ENCODE measurements around the gene DOCK1. TPM values are rescaled to one million over a fixed set of nuclear protein-coding genes. Genes with fewer than 3 reads are reported as not detected.
"Not testable (repeated sequence)": the region's sequence is repeated elsewhere in the genome, so short reads cannot be mapped to it uniquely, and the experiment has no call there.

The DOCK1 gene
- total RNA-seq, 1 experiment from 2014 or later: 40.0 TPM

- intact Hi-C loops (cut with micrococcal nuclease): no loop called here
- BruUV-seq (replicated peaks): no TSS peak
- no peak for TF ChIP-seq CTCF (IDR thresholded peaks at IDR 0.05; ENCODE audit: unreplicated experiment)
- no peak overlapping the region for H3K4me3 Mint-ChIP-seq (ENCODE audit: unreplicated experiment)
- H3K27me3 Mint-ChIP-seq (ENCODE audit: insufficient read depth, unreplicated experiment): no peaks in the 10 kb centered on the region
- H3K27ac Mint-ChIP-seq (ENCODE audit: low read depth, unreplicated experiment): no peak overlapping the region
- no peaks in the 10 kb centered on the region for H3K9me3 Mint-ChIP-seq (ENCODE audit: unreplicated experiment)
- no peaks in the 10 kb centered on the region for H3K4me1 Mint-ChIP-seq (ENCODE audit: insufficient read depth, unreplicated experiment)
- ChIA-PET POLR2A (no interaction called here), CTCF (interaction anchor here (1.3 kb wide), 1 partner anchor 20 kb away, joined by 3 read pairs; no protein-coding TSS in a partner anchor)
- H3K36me3 Mint-ChIP-seq (ENCODE audit: insufficient read depth, unreplicated experiment): no peaks in the 10 kb centered on the region
- no peak for DNase-seq (ENCODE audit: unreplicated experiment)
Measured at GRCh38 chr10:126889421-126889820, 15.8 kb upstream of the DOCK1 start.

GRCh38 chr10:126890797-126891196, 14.4 kb upstream of the DOCK1 start:
- not testable (repeated sequence) for DNase-seq (ENCODE audit: unreplicated experiment); H3K27me3 Mint-ChIP-seq (ENCODE audit: insufficient read depth, unreplicated experiment); H3K36me3 Mint-ChIP-seq (ENCODE audit: insufficient read depth, unreplicated experiment)

GRCh38 chr10:126892226-126893175, 12.7 kb upstream of the DOCK1 start:
- no peak for TF ChIP-seq CTCF (IDR thresholded peaks at IDR 0.05; ENCODE audit: unreplicated experiment)
- Mint-ChIP-seq H3K4me1 (ENCODE audit: insufficient read depth, unreplicated experiment) (no peaks in the 10 kb centered on the region), H3K27ac (ENCODE audit: low read depth, unreplicated experiment) (no peak overlapping the region), H3K27me3 (ENCODE audit: insufficient read depth, unreplicated experiment) (no peaks in the 10 kb centered on the region), H3K4me3 (ENCODE audit: unreplicated experiment) (no peak overlapping the region), H3K36me3 (ENCODE audit: insufficient read depth, unreplicated experiment) (no peaks in the 10 kb centered on the region), H3K9me3 (ENCODE audit: unreplicated experiment) (no peaks in the 10 kb centered on the region)
- ChIA-PET POLR2A (no interaction called here), CTCF (interaction anchor here (0.6 to 0.7 kb wide), 2 partner anchors 20 to 38 kb away, joined by 3 read pairs; no protein-coding TSS in a partner anchor)
- intact Hi-C loops (cut with micrococcal nuclease): no loop called here
- DNase-seq (ENCODE audit: unreplicated experiment): no peak
- BruUV-seq (replicated peaks): no TSS peak

More at GRCh38 chr10:126890797-126891196, 14.4 kb upstream of the DOCK1 start:
- BruUV-seq (replicated peaks); H3K9me3 Mint-ChIP-seq (ENCODE audit: unreplicated experiment); intact Hi-C loops (cut with micrococcal nuclease); H3K4me1 Mint-ChIP-seq (ENCODE audit: insufficient read depth, unreplicated experiment); CTCF ChIA-PET; H3K27ac Mint-ChIP-seq (ENCODE audit: low read depth, unreplicated experiment); POLR2A ChIA-PET; H3K4me3 Mint-ChIP-seq (ENCODE audit: unreplicated experiment): not testable (repeated sequence)

GRCh38 chr10:126893206-126893605, 12.0 kb upstream of the DOCK1 start:
- no peaks in the 10 kb centered on the region for H3K4me1 Mint-ChIP-seq (ENCODE audit: insufficient read depth, unreplicated experiment)
- POLR2A ChIA-PET: no interaction called here
- no peak overlapping the region for H3K27ac Mint-ChIP-seq (ENCODE audit: low read depth, unreplicated experiment)
- peaks cover 2% of the 10 kb centered on the region for H3K9me3 Mint-ChIP-seq (ENCODE audit: unreplicated experiment)
- no peak for DNase-seq (ENCODE audit: unreplicated experiment)
- no peak overlapping the region for H3K4me3 Mint-ChIP-seq (ENCODE audit: unreplicated experiment)
- CTCF ChIA-PET: interaction anchor here (0.6 to 0.7 kb wide), 2 partner anchors 21 to 38 kb away, joined by 3 read pairs; no protein-coding TSS in a partner anchor
- no TSS peak for BruUV-seq (replicated peaks)
- intact Hi-C loops (cut with micrococcal nuclease): no loop called here
- H3K27me3 Mint-ChIP-seq (ENCODE audit: insufficient read depth, unreplicated experiment): no peaks in the 10 kb centered on the region
- no peak for TF ChIP-seq CTCF (IDR thresholded peaks at IDR 0.05; ENCODE audit: unreplicated experiment)
- no peaks in the 10 kb centered on the region for H3K36me3 Mint-ChIP-seq (ENCODE audit: insufficient read depth, unreplicated experiment)
